ENCODE data around the gene PIM2. TPM values are rescaled to one million over a fixed set of nuclear protein-coding genes. Genes with fewer than 3 reads are reported as not detected.

PIM2 gene
- total RNA-seq, 1 donor from 2014 or later: 9.3 TPM

DNA sequence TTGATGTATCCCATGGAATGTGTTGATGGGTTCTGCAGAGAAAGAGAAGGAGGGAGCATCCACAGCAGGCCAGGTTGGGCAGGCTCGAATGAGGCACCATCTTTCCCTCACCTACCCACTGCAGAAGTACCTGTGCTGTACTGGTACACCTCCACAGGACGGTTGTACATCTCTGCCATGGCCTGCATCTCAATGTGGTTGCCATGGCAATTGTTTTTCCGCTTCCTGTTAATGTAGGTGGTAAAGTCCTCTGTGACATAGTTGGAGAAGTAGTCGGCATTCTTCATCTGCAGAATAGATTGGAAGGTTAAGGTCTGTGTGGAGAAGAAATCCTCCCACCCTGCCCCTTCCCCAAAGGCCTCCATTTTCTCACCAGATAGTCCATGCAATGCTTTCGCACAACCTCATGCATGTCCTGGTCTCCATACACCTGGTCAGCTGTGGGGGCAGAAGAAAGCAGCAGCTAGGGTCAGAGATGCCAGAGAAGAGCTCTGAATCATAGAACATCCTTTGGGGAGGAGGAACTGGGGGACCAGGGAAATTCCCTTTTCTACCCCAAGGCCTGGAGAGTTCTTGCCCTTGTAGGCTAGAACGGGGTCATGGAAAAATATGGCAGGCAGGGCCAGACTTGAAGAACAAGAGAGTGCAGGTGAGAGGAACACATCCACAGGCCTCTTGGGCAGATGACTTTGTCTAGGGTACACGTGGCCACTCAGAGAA lies 15.9 kb upstream of the PIM2 start:
- no peak for TF ChIP-seq CTCF (conservative IDR thresholded peaks at IDR 0.05)
- no peaks in the 10 kb centered on the region for H3K27me3 Mint-ChIP-seq
- no peaks in the 10 kb centered on the region for H3K4me1 Mint-ChIP-seq (ENCODE audit: unreplicated experiment)
- peaks cover 4% of the 10 kb centered on the region for H3K9me3 Mint-ChIP-seq
- no peak for DNase-seq (ENCODE audit: extremely low spot score, unreplicated experiment)
- H3K36me3 Mint-ChIP-seq: peaks cover 17% of the 10 kb centered on the region
- no peak overlapping the region for H3K4me3 Mint-ChIP-seq
- H3K27ac Mint-ChIP-seq: no peak overlapping the region

DNA sequence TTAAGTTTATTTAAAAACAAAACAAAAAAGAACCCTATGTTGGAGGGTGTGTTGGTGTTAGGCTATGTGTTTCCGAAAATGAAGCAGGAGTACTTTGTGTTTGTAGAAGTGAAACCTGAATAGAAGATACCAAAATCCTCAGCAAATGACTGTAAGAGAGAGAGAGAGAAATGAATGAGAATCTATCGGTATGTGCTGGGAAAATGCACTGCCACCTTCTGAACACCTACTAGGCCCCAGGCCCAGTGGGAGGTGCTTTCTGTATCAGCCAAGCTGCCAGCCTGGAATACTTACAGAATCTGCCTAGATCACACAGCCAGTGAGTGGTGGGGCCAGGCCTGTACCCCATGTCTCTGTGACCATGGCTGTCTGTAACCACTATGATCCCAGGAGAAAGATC lies 14.9 kb upstream of the PIM2 start:
- Mint-ChIP-seq H3K27me3 (no peaks in the 10 kb centered on the region), H3K36me3 (peaks cover 17% of the 10 kb centered on the region), H3K27ac (no peak overlapping the region), H3K9me3 (peaks cover 4% of the 10 kb centered on the region), H3K4me3 (no peak overlapping the region), H3K4me1 (ENCODE audit: unreplicated experiment) (no peaks in the 10 kb centered on the region)
- TF ChIP-seq CTCF (conservative IDR thresholded peaks at IDR 0.05): no peak
- no peak for DNase-seq (ENCODE audit: extremely low spot score, unreplicated experiment)

- Mint-ChIP-seq H3K27me3 (no peaks in the 10 kb centered on the region), H3K9me3 (peaks cover 2% of the 10 kb centered on the region)
Observed at GRCh38 chrX:48927736-48928382, 9.0 kb upstream of the PIM2 start.

GRCh38 chrX:48927123-48927522 lies 8.3 kb upstream of the PIM2 start:
- Mint-ChIP-seq H3K36me3 (peaks cover 11% of the 10 kb centered on the region), H3K4me3 (no peak overlapping the region), H3K27me3 (no peaks in the 10 kb centered on the region), H3K27ac (no peak overlapping the region), H3K4me1 (ENCODE audit: unreplicated experiment) (no peaks in the 10 kb centered on the region), H3K9me3 (no peaks in the 10 kb centered on the region)
- no peak for TF ChIP-seq CTCF (conservative IDR thresholded peaks at IDR 0.05)
- DNase-seq (ENCODE audit: extremely low spot score, unreplicated experiment): no peak

More at GRCh38 chrX:48927736-48928382, 9.0 kb upstream of the PIM2 start:
- Mint-ChIP-seq H3K36me3 (peaks cover 13% of the 10 kb centered on the region), H3K4me1 (ENCODE audit: unreplicated experiment) (no peaks in the 10 kb centered on the region), H3K4me3 (no peak overlapping the region), H3K27ac (no peak overlapping the region)
- TF ChIP-seq CTCF (conservative IDR thresholded peaks at IDR 0.05): no peak
- no peak for DNase-seq (ENCODE audit: extremely low spot score, unreplicated experiment)

DNA sequence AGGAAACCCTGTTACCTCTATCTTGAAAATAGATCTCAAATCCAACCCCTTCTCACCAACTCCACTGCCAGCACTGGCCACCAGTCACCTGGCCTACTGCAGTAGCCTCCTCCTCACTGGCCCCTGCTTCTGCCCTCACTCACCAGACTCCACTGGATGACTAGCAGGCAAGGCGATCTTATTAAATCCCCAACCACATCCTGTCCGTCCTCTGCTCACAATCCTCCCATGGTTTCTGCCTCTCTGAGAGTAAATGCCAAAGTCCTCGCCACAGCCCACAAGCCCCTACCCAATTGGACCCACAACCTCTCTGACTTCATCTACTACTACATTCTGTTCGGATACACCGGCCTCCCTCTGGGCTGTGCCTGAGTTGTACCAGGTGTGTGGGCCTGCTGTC lies 5.4 kb upstream of the PIM2 start:
- peaks cover 7% of the 10 kb centered on the region for H3K36me3 Mint-ChIP-seq
- peaks cover 12% of the 10 kb centered on the region for H3K4me1 Mint-ChIP-seq (ENCODE audit: unreplicated experiment)
- H3K9me3 Mint-ChIP-seq: no peaks in the 10 kb centered on the region
- no peak overlapping the region for H3K4me3 Mint-ChIP-seq
- TF ChIP-seq CTCF (conservative IDR thresholded peaks at IDR 0.05): no peak
- H3K27me3 Mint-ChIP-seq: no peaks in the 10 kb centered on the region
- H3K27ac Mint-ChIP-seq: no peak overlapping the region
- no peak for DNase-seq (ENCODE audit: extremely low spot score, unreplicated experiment)
